Fibroblast of villous mesenchyme (primary cell): ENCODE data around the gene NUP98. TPM values are rescaled to one million over a fixed set of nuclear protein-coding genes. Genes with fewer than 3 reads are reported as not detected.
A peak's percentile ranks its signal among the peaks of the same experiment; 100 is the strongest.
"Not testable (repeated sequence)": the region's sequence is repeated elsewhere in the genome, so short reads cannot be mapped to it uniquely, and the experiment has no call there.

Experiments used
- DNase-seq: peaks from one replicate; pipeline ENCODE4 v3.0.0-alpha.2; 2010; ENCODE audit warnings: low read depth
- H3K4me3 ChIP-seq: 2 replicates; pipeline ENCODE4 v1.5.1; 2011; ENCODE audit warnings: low read depth, mild to moderate bottlenecking, low read length
- CTCF ChIP-seq: IDR thresholded peaks from 2 replicates; pipeline ENCODE4 v1.5.1; 2012; ENCODE audit warnings: low read depth, mild to moderate bottlenecking, low read length; ENCODE audit not compliant: insufficient read depth
- total RNA-seq: library from RNA; depleted of rRNA; stranded (reverse); fragments of >200 nt; gene quantifications from 2 replicates; pipeline ENCODE4 v1.2.3, GENCODE V29; 2012

NUP98 gene
- total RNA-seq, 1 donor: 183 TPM

GRCh38 chr11:3767536-3767935, 29.8 kb downstream of the NUP98 start:
- H3K4me3 ChIP-seq: no peak overlapping the region
- DNase-seq: no peak
- no peak for TF ChIP-seq CTCF

GRCh38 chr11:3766836-3767235, 30.5 kb downstream of the NUP98 start:
- not testable (repeated sequence) for H3K4me3 ChIP-seq

GRCh38 chr11:3764266-3764665, 33.1 kb downstream of the NUP98 start:
- DNase-seq: no peak
- no peak for TF ChIP-seq CTCF
- H3K4me3 ChIP-seq: no peak overlapping the region

More at GRCh38 chr11:3766836-3767235, 30.5 kb downstream of the NUP98 start:
- DNase-seq: not testable (repeated sequence)

GRCh38 chr11:3755151-3755550, 42.2 kb downstream of the NUP98 start:
- H3K4me3 ChIP-seq: no peak overlapping the region
- no peak for TF ChIP-seq CTCF
- no peak for DNase-seq

GRCh38 chr11:3753110-3753509, 44.2 kb downstream of the NUP98 start:
- DNase-seq: no peak
- no peak for TF ChIP-seq CTCF
- no peak overlapping the region for H3K4me3 ChIP-seq

- H3K4me3 ChIP-seq: no peak overlapping the region
- peak; percentile 67 for DNase-seq
- no peak for TF ChIP-seq CTCF
These were observed 49.6 kb downstream of the NUP98 start for GRCh38 chr11:3747704-3748103.

- no peak for DNase-seq
- H3K4me3 ChIP-seq: no peak overlapping the region
- no peak for TF ChIP-seq CTCF
These were observed 52.2 kb downstream of the NUP98 start for GRCh38 chr11:3745161-3745560.
